ENCODE measurements around the gene ZFP69B. TPM values are rescaled to one million over a fixed set of nuclear protein-coding genes. Genes with fewer than 3 reads are reported as not detected.

The ZFP69B gene
- 3.5 and 3.9 TPM in 2 replicates for total RNA-seq

GRCh38 chr1:40449684-40450494, at the start of gene ZFP69B:
ZFP69B (plus strand) TSS chr1:40450476; CDS start chr1:40450962, 486 bp downstream.

GRCh38 chr1:40476924-40477677, 26.8 kb downstream of the ZFP69B start, which contains the start of gene ZFP69:
ZFP69 (plus strand) TSS chr1:40477290; CDS start chr1:40479362, 2,072 bp downstream.

GRCh38 chr1:40508375-40509341, 58.4 kb downstream of the ZFP69B start, which contains the start of gene EXO5:
EXO5 (plus strand) TSS chr1:40508767; CDS start chr1:40514545, 5,778 bp downstream.

Other genes with a start within 250 kb of the ZFP69B start
- not detected in 2 replicates for gene TMCO2, start 202.5 kb upstream of the ZFP69B start, total RNA-seq
- gene ZMPSTE24, start 192.2 kb upstream of the ZFP69B start, total RNA-seq: 108 and 137 TPM in 2 replicates
- gene COL9A2, start 133.2 kb upstream of the ZFP69B start, total RNA-seq: 1.4 and 2.3 TPM in 2 replicates
- gene SMAP2, start 76.7 kb upstream of the ZFP69B start, total RNA-seq: 15.2 and 18.5 TPM in 2 replicates
- 3.9 and 4.2 TPM in 2 replicates for gene ZFP69, start 26.8 kb downstream of the ZFP69B start, total RNA-seq
- gene EXO5, start 58.3 kb downstream of the ZFP69B start, total RNA-seq: 12.0 and 13.6 TPM in 2 replicates
- 3.5 and 3.8 TPM in 2 replicates for gene ZNF684, start 81.2 kb downstream of the ZFP69B start, total RNA-seq
- 0.43 and 0.52 TPM in 2 replicates for gene RIMS3, start 215.2 kb downstream of the ZFP69B start, total RNA-seq
- 16.7 and 19.3 TPM in 2 replicates for gene NFYC, start 241.2 kb downstream of the ZFP69B start, total RNA-seq

Data from articular chondrocyte of knee joint (primary cell).